Measurements from ENCODE around the gene TOMT. TPM values are rescaled to one million over a fixed set of nuclear protein-coding genes. Genes with fewer than 3 reads are reported as not detected.

TOMT gene
- total RNA-seq, 1 experiment from 2014 or later = not detected

- TF ChIP-seq ZBTB33 (IDR thresholded peaks at IDR 0.05; ENCODE audit: extremely low read depth, insufficient replicate concordance, low read length) (no peak), EGR1 (IDR thresholded peaks at IDR 0.05; ENCODE audit: low read depth) (no peak), TCF7L2 (IDR thresholded peaks at IDR 0.05; ENCODE audit: borderline replicate concordance, extremely low read depth, insufficient read depth, insufficient read length) (no peak), POLR2AphosphoS5 (IDR thresholded peaks at IDR 0.05; ENCODE audit: low read depth, low read length) (no peak), YY1 (IDR thresholded peaks at IDR 0.05; ENCODE audit: extremely low read depth, insufficient replicate concordance, low read depth, low read length) (no peak), ATF3 (IDR thresholded peaks at IDR 0.05) (no peak), CEBPB (IDR thresholded peaks at IDR 0.05; ENCODE audit: low read depth) (no peak), FOSL1 (IDR thresholded peaks at IDR 0.05; ENCODE audit: low read depth) (no peak), EZH2phosphoT487 (IDR thresholded peaks at IDR 0.05; ENCODE audit: borderline replicate concordance) (no peak), SIN3A (IDR thresholded peaks at IDR 0.05; ENCODE audit: low read depth) (no peak), JUND (IDR thresholded peaks at IDR 0.05) (no peak), EZH2 (IDR thresholded peaks at IDR 0.05) (no peak), RAD21 (IDR thresholded peaks at IDR 0.05; ENCODE audit: low read depth) (no peak), SRF (IDR thresholded peaks at IDR 0.05; ENCODE audit: low read depth) (no peak)
- ChIA-PET CTCF (interaction anchor here (1.1 kb wide), 1 partner anchor 12 kb away, joined by 3 read pairs; no protein-coding TSS in a partner anchor), POLR2A (interaction anchor here (1.1 kb wide), 1 partner anchor 59 kb away, joined by 5 read pairs; no protein-coding TSS in a partner anchor), RAD21 (ENCODE audit: low non-redundant PET in 1 of 2, low total read pairs in 2 of 2, uncharacterized antibody in 2 of 2, unreplicated experiment in 2 of 2) (no interaction called here)
- no peak for DNase-seq (ENCODE audit: low read depth, low spot score)
- no peaks in the 10 kb centered on the region for H3K36me3 ChIP-seq (ENCODE audit: control insufficient read depth in 1 of 2, insufficient read depth in 2 of 2, low read length in 2 of 2)
- H2AFZ ChIP-seq (ENCODE audit: low read depth, low read length, poor library complexity, severe bottlenecking) = no peak overlapping the region
- H3K9me2 ChIP-seq (ENCODE audit: insufficient read depth) = no peaks in the 10 kb centered on the region
- H3K4me1 ChIP-seq (ENCODE audit: control insufficient read depth in 1 of 2, insufficient read depth in 2 of 2, low read length in 2 of 2) = peaks cover 2 to 16% of the 10 kb centered on the region in 2 experiments; a peak in 3 of 4 replicates
- peaks cover 11% of the 10 kb centered on the region for H3K79me2 ChIP-seq (ENCODE audit: insufficient read depth, low read length)
- H3K27me3 ChIP-seq (ENCODE audit: insufficient read depth, low read length) = no peaks in the 10 kb centered on the region
- H3K4me2 ChIP-seq (ENCODE audit: low read length) = no peak overlapping the region
- no peaks in the 10 kb centered on the region for H3K9me3 ChIP-seq (ENCODE audit: control insufficient read depth in 1 of 2, insufficient read depth in 1 of 2, low read depth in 1 of 2, low read length in 2 of 2)
- intact Hi-C loops (cut with micrococcal nuclease) = no loop called here
- H4K20me1 ChIP-seq (ENCODE audit: insufficient read depth) = no peaks in the 10 kb centered on the region
- BruUV-seq (replicated peaks) = no TSS peak
- H3K4me3 ChIP-seq (replicated peaks in 1 of 2; ENCODE audit: low read depth in 1 of 2, low read length in 2 of 2) = no peak overlapping the region
- H3K27ac ChIP-seq (ENCODE audit: low read depth, low read length) = no peak overlapping the region
- no peak for ATAC-seq
- no peak overlapping the region for H3K9ac ChIP-seq (ENCODE audit: low read length)
Observed at GRCh38 chr11:72084076-72084475, 21.6 kb upstream of the TOMT start.

All from HCT116 (cell line).